Suprapubic skin (tissue), 3 donors: ENCODE measurements around the gene SP5.
"Not testable (repeated sequence)": the region's sequence is repeated elsewhere in the genome, so short reads cannot be mapped to it uniquely, and the experiment has no call there.

ENCODE experiments used
- CTCF ChIP-seq, 2 donors: fragments of 200-600 bp in 1 of 2; fragments of 450-650 bp in 1 of 2; sonication (generic) in 1 of 2; IDR thresholded peaks; one replicate each; pipeline ENCODE4 v1.5.1; 2016 to 2019; ENCODE audit warnings: antibody characterized with exemption in 2 of 2, mild to moderate bottlenecking in 1 of 2, moderate library complexity in 1 of 2
- POLR2A ChIP-seq, 2 donors: fragments of 450-650 bp; IDR thresholded peaks; one replicate each; pipeline ENCODE4 v1.6.1; 2017; ENCODE audit warnings: antibody characterized with exemption in 2 of 2, mild to moderate bottlenecking in 2 of 2, moderate library complexity in 2 of 2

DNA sequence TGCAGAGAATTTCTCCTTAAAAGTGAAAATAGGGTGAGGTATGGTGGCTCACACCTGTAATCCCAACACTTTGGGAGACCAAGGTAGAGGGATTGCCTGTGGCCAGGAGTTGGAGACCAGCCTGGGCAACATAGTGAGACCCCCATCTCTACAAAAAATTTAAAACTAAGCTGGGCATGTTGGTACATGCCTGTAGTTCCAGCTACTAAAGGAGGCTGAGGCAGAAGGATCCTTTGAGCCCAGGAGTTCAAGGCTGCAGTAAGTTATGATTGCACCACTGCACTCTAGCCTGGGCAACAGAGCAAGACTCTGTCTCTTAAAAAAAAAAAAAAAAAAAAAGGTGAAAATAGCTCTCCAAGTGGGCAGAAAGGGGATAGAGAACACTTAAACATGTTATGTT is 40.9 kb upstream of the SP5 start:
- TF ChIP-seq POLR2A, CTCF (IDR thresholded peaks at IDR 0.05): not testable (repeated sequence)
